ENCODE data around the gene RELN.

Gene RELN

GRCh38 chr7:103989785-103990767, 618 bp upstream of the RELN start:
- DNase-seq (ENCODE audit: low read depth), result no peak

- DNase-seq (ENCODE audit: low read depth), result no peak
Measured at GRCh38 chr7:103988468-103989199, 824 bp downstream of the RELN start.

GRCh38 chr7:103987451-103987850, 2.0 kb downstream of the RELN start:
- no peak for DNase-seq (ENCODE audit: low read depth)

GRCh38 chr7:103985565-103986126, 3.8 kb downstream of the RELN start:
- DNase-seq (ENCODE audit: low read depth), result no peak

- no peak for DNase-seq (ENCODE audit: low read depth)
Measured at GRCh38 chr7:103984050-103984449, 5.4 kb downstream of the RELN start.

GRCh38 chr7:103983201-103983977, 6.1 kb downstream of the RELN start:
- DNase-seq (ENCODE audit: low read depth), result no peak

- no peak for DNase-seq (ENCODE audit: low read depth)
Measured at GRCh38 chr7:103981003-103981423, 8.4 kb downstream of the RELN start.

GRCh38 chr7:103972779-103973434, 16.6 kb downstream of the RELN start:
- DNase-seq (ENCODE audit: low read depth), result no peak

GRCh38 chr7:103967401-103967800, 22.1 kb downstream of the RELN start:
- no peak for DNase-seq (ENCODE audit: low read depth)

- DNase-seq (ENCODE audit: low read depth), result no peak
Measured at GRCh38 chr7:103966593-103967277, 22.7 kb downstream of the RELN start.

- no peak for DNase-seq (ENCODE audit: low read depth)
Measured at GRCh38 chr7:103964269-103964668, 25.2 kb downstream of the RELN start.

- DNase-seq (ENCODE audit: low read depth), result no peak
Measured at GRCh38 chr7:103962070-103962469, 27.4 kb downstream of the RELN start.

GRCh38 chr7:103958284-103958818, 31.1 kb downstream of the RELN start:
- no peak for DNase-seq (ENCODE audit: low read depth)

GRCh38 chr7:103955985-103956384, 33.5 kb downstream of the RELN start:
- no peak for DNase-seq (ENCODE audit: low read depth)

GRCh38 chr7:103952408-103952807, 37.0 kb downstream of the RELN start:
- no peak for DNase-seq (ENCODE audit: low read depth)

- DNase-seq (ENCODE audit: low read depth), result no peak
Measured at GRCh38 chr7:103951311-103951710, 38.1 kb downstream of the RELN start.

- DNase-seq (ENCODE audit: low read depth), result no peak
Measured at GRCh38 chr7:103949374-103949773, 40.1 kb downstream of the RELN start.

GRCh38 chr7:103947026-103947655, 42.3 kb downstream of the RELN start:
- DNase-seq (ENCODE audit: low read depth), result no peak

- DNase-seq (ENCODE audit: low read depth), result no peak
Measured at GRCh38 chr7:103944230-103944900, 45.1 kb downstream of the RELN start.
